D341Med (cell line): ENCODE measurements around the gene IL31RA.
"Not testable (repeated sequence)": the region's sequence is repeated elsewhere in the genome, so short reads cannot be mapped to it uniquely, and the experiment has no call there.

ENCODE experiments used
- DNase-seq: peaks from one replicate; pipeline ENCODE4 v3.0.0; 2012; ENCODE audit warnings: low spot score

The IL31RA gene

GRCh38 chr5:55850839-55851674 is at the start of gene IL31RA:
Gene IL31RA (plus strand): TSS chr5:55851357. CDS start chr5:55851571, 214 bp downstream.
- DNase-seq, result no peak

DNA sequence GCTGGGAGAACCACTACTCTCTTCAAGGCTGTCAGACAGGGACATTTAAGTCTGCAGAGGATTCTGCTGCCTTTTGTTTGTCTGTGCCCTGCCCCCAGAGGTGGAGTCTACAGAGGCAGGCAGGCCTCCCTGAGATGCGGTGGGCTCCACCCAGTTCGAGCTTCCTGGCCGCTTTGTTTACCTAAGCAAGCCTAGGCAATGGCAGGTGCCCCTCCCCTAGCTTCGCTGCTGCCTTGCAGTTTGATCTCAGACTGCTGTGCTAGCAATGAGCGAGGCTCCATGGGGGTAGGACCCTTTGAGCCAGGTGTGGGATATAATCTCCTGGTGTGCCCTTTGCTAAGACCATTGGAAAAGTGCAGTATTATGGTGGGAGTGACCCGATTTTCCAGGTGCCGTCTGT is 42.3 kb upstream of the IL31RA start:
- DNase-seq, result not testable (repeated sequence)

GRCh38 chr5:55815939-55816338 is 35.2 kb upstream of the IL31RA start:
- not testable (repeated sequence) for DNase-seq

DNA sequence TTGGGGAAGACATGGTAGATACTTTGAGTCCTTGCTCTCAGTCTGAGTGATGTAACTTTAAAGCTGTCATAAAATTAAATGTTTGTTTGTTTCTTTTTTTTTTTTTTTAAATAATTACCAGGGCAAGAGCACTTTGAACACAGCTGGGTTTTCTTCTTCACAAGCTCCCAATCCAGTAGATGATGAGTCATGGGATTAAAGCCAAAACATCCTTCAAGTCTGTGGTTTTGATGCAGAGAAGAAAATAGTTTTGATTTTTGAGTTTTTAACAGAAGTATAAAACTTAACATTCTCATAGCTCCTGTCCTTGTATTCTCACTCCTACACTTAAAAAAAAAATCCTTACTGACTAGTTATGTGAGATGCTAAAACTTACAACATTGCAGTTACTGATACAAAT is 34.8 kb upstream of the IL31RA start:
- DNase-seq, result no peak

GRCh38 chr5:55817030-55817429 is 34.1 kb upstream of the IL31RA start:
- DNase-seq, result no peak

DNA sequence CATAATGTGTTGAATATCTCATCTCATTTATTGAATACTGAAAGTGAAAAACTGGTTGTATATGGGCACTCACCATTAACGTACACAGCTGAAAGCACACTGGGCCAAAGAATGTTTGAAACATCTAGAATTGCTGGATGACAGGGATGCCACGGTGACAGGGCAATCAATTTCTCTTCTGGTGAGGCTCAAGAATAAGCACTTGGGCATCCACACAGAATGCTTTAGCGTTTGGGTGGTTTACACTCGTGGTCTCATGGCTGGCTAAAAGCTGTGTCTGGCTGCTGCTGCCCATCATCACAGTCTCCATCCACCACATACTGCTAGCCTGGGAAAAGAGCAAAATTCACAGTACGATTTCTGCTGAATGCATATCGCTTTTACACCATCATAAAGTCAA is 30.7 kb upstream of the IL31RA start:
- no peak for DNase-seq

DNA sequence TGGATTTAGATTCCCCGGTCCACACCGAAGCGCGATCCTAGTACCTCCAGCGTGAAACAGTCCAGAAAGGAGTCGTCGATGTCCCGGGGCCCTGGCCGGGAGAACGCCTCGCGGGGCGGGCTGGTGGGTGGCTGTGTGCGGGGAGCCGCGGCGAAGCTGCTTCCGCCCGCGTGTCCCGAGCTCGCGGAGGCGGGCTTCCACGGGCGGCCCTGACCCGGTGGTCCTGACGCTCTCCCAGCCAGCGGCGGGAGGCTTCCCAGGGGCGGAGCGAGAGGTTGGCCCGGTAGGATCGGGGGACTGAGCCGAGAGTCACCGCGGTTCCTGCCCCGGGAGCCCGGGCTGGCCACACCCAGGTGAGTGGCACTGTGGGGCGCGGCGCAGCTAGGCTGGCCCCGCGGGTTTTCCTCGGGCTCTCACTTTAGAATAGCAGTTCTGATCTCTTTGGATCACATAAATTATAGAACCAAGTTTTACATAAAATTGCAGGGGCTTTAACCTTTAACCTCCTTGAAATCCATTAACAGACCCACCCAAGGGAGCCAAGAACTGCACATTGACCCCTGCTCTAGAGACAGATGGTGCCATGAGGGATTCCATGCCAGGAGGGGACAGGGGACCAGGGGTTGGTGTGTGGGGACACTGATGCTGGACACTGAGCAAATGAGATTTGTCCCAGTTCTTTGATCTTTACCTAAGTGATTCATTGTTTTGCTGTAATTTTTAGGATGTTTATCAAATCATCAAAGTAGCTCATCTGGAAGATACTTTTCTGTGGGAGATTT is 29.2 kb upstream of the IL31RA start:
- no peak for DNase-seq

DNA sequence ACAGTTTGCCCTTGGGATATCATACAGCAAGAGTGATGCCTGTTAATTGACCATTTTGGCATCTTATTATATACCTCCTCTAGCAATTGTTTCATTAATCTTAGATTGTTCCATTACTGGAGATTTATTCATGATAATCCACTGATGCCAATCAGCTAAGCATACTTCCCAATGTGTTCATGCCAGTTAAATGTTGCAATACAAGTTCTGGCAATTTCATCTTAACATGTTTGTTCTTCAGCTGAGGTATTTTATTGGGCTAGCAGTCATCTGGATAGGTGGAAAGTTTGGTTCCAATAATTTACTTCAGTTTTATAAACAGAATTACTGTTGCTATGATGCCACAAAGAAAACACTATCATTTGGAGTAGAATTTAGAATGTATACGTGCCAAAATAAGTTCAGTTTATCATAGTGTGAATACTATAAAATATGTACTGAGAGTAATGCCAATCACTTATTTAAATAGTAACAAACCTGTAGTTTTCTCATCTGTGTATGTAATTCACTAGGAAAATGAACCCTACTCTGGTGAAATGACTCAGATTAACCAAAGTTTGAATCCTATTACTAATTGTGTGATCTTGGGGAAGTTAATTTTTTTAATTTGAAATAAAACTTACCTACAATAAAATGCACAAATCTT is 27.9 kb upstream of the IL31RA start:
- DNase-seq, result no peak

GRCh38 chr5:55829956-55830355 is 21.2 kb upstream of the IL31RA start:
- no peak for DNase-seq

- DNase-seq, result no peak
Observed at GRCh38 chr5:55832446-55832845, 18.7 kb upstream of the IL31RA start.

GRCh38 chr5:55836191-55836590 is 15.0 kb upstream of the IL31RA start:
- DNase-seq, result no peak

DNA sequence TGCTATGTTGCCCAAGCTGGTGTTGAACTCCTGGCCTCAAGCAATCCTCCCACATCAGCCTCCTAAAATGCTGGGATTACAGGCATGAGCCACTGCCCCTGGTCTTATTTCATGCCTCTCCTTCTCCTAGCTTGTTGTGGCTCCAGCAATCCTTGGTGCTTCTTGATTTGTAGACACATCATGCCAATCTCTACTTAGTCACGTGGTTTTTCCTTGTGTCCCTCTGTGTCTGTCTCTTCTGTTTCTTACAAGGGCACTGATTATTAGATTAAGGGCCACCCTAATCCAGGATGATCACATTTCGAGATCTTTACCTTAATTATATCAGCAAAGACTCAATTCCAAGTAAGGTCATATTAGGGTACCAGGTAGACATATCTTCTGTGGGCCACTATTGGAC is 9.2 kb upstream of the IL31RA start:
- no peak for DNase-seq

DNA sequence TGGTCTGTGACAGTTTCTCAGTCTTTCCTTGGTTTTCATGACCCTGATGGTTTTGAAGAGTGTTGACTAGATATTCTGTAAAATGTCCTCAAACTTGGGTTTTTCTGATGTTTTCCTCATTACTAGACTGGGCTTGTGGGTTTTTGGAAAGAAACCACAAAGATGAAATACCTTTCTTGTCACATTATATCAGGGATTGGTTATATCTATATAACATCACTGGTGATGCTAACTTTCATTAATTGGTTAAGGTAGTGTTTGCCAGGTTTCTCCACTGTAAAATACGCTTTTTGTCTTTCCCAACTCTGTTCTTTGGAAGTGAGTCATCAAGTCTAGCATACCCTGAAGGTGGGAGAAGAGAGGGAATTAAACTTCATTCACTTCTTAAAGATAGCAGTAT is 3.3 kb upstream of the IL31RA start:
- no peak for DNase-seq

- no peak for DNase-seq
Observed at GRCh38 chr5:55848783-55849182, 2.4 kb upstream of the IL31RA start.

DNA sequence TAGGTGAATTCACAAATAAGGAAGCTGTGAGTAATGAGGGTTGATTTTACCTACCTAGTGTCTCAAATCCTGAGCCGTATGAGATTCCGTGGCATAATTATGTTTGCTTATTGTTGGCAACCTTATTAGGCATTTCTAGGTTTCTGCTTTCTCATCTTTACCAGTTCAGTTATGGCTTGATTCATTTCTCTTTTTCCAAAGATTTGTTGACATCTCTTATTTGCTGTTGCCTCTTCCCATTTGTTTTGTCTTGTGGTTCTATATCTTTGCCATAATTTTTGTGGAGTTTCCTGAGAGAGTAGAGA is 470 bp downstream of the IL31RA start:
- DNase-seq, result no peak

DNA sequence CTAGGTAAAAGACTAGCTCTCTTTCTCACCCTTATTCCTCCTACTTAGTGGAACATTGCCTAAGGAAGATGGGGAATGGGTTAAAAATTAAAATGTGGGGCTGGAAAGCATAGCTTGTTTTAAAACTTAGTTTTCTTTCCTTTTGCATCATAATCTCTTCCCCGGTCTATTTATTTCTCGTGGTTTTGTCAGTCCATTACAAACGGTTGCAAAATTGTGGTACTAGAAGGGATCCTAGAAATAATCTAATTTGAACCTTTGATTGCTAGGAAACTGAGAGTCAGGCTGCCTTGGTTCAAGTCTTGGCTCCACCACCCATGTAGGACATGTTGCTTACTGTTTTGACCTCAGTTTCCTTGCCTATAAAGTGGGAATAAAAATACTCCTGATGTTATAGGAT is 1.3 kb downstream of the IL31RA start:
- DNase-seq, result no peak

- DNase-seq, result no peak
Observed at GRCh38 chr5:55853041-55853670, 2.0 kb downstream of the IL31RA start.

GRCh38 chr5:55853818-55854217 is 2.7 kb downstream of the IL31RA start:
- no peak for DNase-seq

DNA sequence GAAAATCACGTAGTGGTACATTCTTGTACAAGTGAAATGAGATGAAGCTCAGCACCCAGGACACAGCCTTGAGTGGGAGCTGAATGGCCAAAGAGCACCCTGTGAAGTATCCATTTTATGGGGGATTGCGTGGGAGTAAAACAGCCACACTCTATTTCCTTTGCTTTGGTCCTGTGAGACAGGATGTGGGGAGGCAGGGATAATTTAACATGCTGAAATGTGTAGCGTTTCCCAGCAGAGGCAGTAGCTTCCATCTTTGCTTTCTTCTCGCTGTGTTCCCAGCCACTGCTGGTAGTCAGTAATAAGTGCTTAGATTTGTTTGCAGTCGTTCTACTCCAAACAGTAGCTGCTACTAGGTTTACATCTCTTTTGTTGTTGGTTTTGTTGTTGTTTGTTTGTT is 4.4 kb downstream of the IL31RA start:
- no peak for DNase-seq

DNA sequence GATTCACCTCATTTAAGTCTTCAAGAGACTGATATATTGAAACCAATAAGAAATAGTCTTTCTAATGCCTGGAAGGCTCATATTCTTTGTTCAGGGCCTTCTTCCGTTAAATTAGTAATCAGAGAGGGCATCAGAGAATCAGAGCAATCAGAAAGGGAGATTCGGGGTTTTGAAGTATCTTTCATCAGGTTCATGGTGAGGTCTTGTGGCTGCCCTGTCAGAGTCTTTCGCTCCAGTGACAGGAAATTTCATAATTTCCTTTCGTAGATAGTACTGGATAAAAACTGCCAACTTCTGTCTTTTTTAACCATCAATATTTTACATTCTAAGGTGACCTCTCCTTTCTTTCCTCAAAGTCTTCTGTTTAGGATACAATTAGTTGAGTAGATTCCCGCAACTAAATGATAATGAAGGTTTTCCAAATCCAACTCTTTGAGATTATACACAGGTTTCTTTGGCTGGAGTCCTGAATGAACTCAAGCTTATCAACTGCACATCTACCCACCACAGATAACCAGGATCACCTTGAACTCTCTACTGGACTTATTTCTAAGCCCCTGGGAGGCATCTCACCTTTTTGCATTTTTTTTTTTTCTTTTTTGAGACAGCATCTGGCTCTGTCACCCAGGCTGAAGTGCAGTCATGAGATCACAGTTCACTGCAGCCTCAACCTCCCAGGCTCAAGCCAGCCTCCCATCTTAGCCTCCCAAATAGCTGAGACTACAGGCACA is 5.5 kb downstream of the IL31RA start:
- no peak for DNase-seq

DNA sequence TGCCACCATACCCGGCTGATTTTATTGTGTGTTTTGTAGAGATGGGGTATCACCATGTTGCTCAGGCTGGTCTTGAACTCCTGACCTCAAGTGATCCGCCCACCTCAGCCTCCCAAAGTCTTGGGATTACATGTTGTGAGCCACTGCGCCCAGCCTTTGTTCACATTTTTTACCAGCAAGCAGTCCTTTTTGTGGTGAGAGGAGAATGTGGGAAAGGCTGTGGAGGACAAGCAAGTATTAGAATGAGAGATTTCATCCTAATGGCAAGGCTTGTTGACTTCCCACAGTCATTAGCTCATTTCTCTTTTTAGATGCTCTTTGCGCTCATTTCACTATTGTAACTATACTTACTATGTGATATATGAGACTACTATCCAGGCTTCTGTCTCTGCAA is 6.1 kb downstream of the IL31RA start:
- DNase-seq, result no peak

DNA sequence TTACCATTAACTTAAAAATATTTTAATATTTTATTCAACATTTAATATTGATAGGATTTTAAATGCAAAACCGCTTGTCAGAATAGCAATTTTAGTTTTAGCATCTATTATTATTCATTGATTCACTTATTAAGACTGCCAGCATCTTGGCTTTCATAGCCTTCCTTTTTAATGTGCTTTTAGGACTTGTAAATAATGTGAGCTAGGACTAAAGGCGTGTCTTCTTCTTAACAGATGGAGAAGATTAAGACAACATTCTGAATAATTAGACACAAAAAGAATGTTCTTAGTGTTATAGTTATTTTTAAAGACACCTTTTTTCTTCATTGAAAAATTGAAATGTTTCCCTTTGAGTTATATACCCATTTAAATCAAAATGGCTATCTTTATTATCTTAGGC is 6.9 kb downstream of the IL31RA start:
- no peak for DNase-seq
